Cardiac muscle cell (in vitro differentiated cells and primary cell): ENCODE results near the gene MICAL2. TPM values are rescaled to one million over a fixed set of nuclear protein-coding genes. Genes with fewer than 3 reads are reported as not detected.

ENCODE experiments used
- DNase-seq, 2 donors: peaks; one replicate each; pipeline versions ENCODE4 v3.0.0 to v3.0.0-alpha.2; 2010 to 2017; ENCODE audit warnings: low read depth in 1 of 2, low spot score in 1 of 2
- H3K27ac ChIP-seq: fragments of 200-600 bp; sonication (generic); 2 replicates; pipeline ENCODE4 v1.5.1; 2016
- H3K27me3 ChIP-seq: fragments of 200-600 bp; sonication (generic); 2 replicates; pipeline ENCODE4 v1.6.0; 2016; ENCODE audit warnings: control low read depth
- H3K36me3 ChIP-seq: fragments of 200-600 bp; sonication (generic); 2 replicates; pipeline ENCODE4 v1.5.1; 2016; ENCODE audit warnings: control low read depth
- H3K4me1 ChIP-seq: fragments of 200-600 bp; sonication (generic); 2 replicates; pipeline ENCODE4 v1.8.1; 2017; ENCODE audit warnings: low read depth, mild to moderate bottlenecking, mixed run types
- H3K4me3 ChIP-seq: fragments of 200-600 bp; sonication (generic); 2 replicates; pipeline ENCODE4 v1.5.1; 2016; ENCODE audit warnings: mild to moderate bottlenecking
- H3K9me3 ChIP-seq: fragments of 200-600 bp; sonication (generic); 2 replicates; pipeline ENCODE4 v1.5.1; 2017; ENCODE audit warnings: low read depth, mild to moderate bottlenecking, control low read depth
- CTCF ChIP-seq: IDR thresholded peaks from 2 replicates; pipeline ENCODE4 v1.5.1; 2012; ENCODE audit warnings: low read depth, mild to moderate bottlenecking, low read length
- polyA plus RNA-seq: library from polyadenylated mRNA; unstranded; fragments of >200 nt; fragmentation: Nextera tagmentation; extraction: Ambion mirVana; gene quantifications from 2 replicates; pipeline ENCODE4 v1.2.1, GENCODE V29; 2016
- total RNA-seq: library from RNA; depleted of rRNA; stranded (reverse); fragments of >200 nt; gene quantifications from 2 replicates; pipeline ENCODE4 v1.2.3, GENCODE V29; 2016

MICAL2 gene
- total and polyA plus RNA-seq, 2 experiments from 2014 or later: 153 to 178 TPM

GRCh38 chr11:12185106-12185690 is 74.8 kb downstream of the MICAL2 start:
- peaks cover 7% of the 10 kb centered on the region for H3K36me3 ChIP-seq
- no peaks in the 10 kb centered on the region for H3K9me3 ChIP-seq
- TF ChIP-seq CTCF: no peak
- peak overlapping the region; percentile 93 for H3K27ac ChIP-seq
- no peak for DNase-seq
- no peak overlapping the region for H3K4me3 ChIP-seq
- H3K27me3 ChIP-seq: no peaks in the 10 kb centered on the region
- peaks cover 64% of the 10 kb centered on the region for H3K4me1 ChIP-seq

- H3K27ac ChIP-seq: peak overlapping the region; percentile 93
- no peak for TF ChIP-seq CTCF
- peaks cover 7% of the 10 kb centered on the region for H3K36me3 ChIP-seq
- no peaks in the 10 kb centered on the region for H3K9me3 ChIP-seq
- H3K4me1 ChIP-seq: peaks cover 64% of the 10 kb centered on the region
- no peaks in the 10 kb centered on the region for H3K27me3 ChIP-seq
- peak; percentile 67 to 88 for DNase-seq
- H3K4me3 ChIP-seq: no peak overlapping the region
These were observed 75.5 kb downstream of the MICAL2 start for GRCh38 chr11:12185914-12186313.

- no peaks in the 10 kb centered on the region for H3K27me3 ChIP-seq
- no peaks in the 10 kb centered on the region for H3K9me3 ChIP-seq
- DNase-seq: no peak
- H3K4me1 ChIP-seq: peaks cover 57% of the 10 kb centered on the region
- no peak for TF ChIP-seq CTCF
- H3K4me3 ChIP-seq: no peak overlapping the region
- peak overlapping the region; percentile 93 for H3K27ac ChIP-seq
- H3K36me3 ChIP-seq: peaks cover 7% of the 10 kb centered on the region
These were observed 76.3 kb downstream of the MICAL2 start for GRCh38 chr11:12186701-12187100.

- H3K27ac ChIP-seq: peak overlapping the region; percentile 93
- H3K4me3 ChIP-seq: no peak overlapping the region
- DNase-seq: peak; percentile 49 to 75
These were observed 77.0 kb downstream of the MICAL2 start for GRCh38 chr11:12187399-12187798.

GRCh38 chr11:12188548-12189317 is 78.3 kb downstream of the MICAL2 start:
- Histone ChIP-seq H3K4me1 (peaks cover 45% of the 10 kb centered on the region), H3K27ac (peak overlapping the region; percentile 93), H3K4me3 (no peak overlapping the region), H3K27me3 (no peaks in the 10 kb centered on the region), H3K36me3 (peaks cover 7% of the 10 kb centered on the region), H3K9me3 (no peaks in the 10 kb centered on the region)
- no peak for TF ChIP-seq CTCF
- no peak for DNase-seq

More at GRCh38 chr11:12187399-12187798, 77.0 kb downstream of the MICAL2 start:
- no peak for TF ChIP-seq CTCF
- peaks cover 7% of the 10 kb centered on the region for H3K36me3 ChIP-seq
- no peaks in the 10 kb centered on the region for H3K27me3 ChIP-seq
- H3K4me1 ChIP-seq: peaks cover 50% of the 10 kb centered on the region
- no peaks in the 10 kb centered on the region for H3K9me3 ChIP-seq
